Parathyroid adenoma (tissue), 2 donors: Measurements from ENCODE around the gene CATSPER4.

Source experiments
- H2AFZ ChIP-seq: fragments of 300-600 bp; sonication (generic); one replicate; pipeline ENCODE4 v1.7.0; 2017; ENCODE audit warnings: antibody characterized with exemption, mild to moderate bottlenecking
- H3K27ac ChIP-seq: fragments of 300-600 bp; sonication (generic); one replicate; pipeline ENCODE4 v1.7.0; 2017
- H3K27me3 ChIP-seq: fragments of 300-600 bp; sonication (generic); one replicate; pipeline ENCODE4 v1.7.0; 2017; ENCODE audit warnings: low read length; ENCODE audit not compliant: control insufficient read depth, insufficient read depth
- H3K36me3 ChIP-seq: fragments of 300-600 bp; sonication (generic); one replicate; pipeline ENCODE4 v1.7.0; 2017; ENCODE audit warnings: low read length; ENCODE audit not compliant: control insufficient read depth, insufficient read depth
- H3K4me1 ChIP-seq: fragments of 300-600 bp; sonication (generic); one replicate; pipeline ENCODE4 v1.7.0; 2017; ENCODE audit warnings: control low read depth
- H3K4me2 ChIP-seq: fragments of 300-600 bp; sonication (generic); one replicate; pipeline ENCODE4 v1.7.0; 2017; ENCODE audit warnings: low read length
- H3K4me3 ChIP-seq: fragments of 300-600 bp; sonication (generic); one replicate; pipeline ENCODE4 v1.7.0; 2017; ENCODE audit warnings: low read depth, low read length
- H3K79me2 ChIP-seq: fragments of 300-600 bp; sonication (generic); one replicate; pipeline ENCODE4 v1.7.0; 2017; ENCODE audit warnings: control low read depth
- H3K9ac ChIP-seq: fragments of 300-600 bp; sonication (generic); one replicate; pipeline ENCODE4 v1.7.0; 2017; ENCODE audit warnings: mild to moderate bottlenecking
- H3K9me3 ChIP-seq: fragments of 300-600 bp; sonication (generic); one replicate; pipeline ENCODE4 v1.7.0; 2017; ENCODE audit warnings: low read length; ENCODE audit not compliant: control insufficient read depth
- TF ChIP-seq, protein P1 (sequence below): fragments of 300-600 bp; sonication (generic); IDR thresholded peaks from one replicate; pipeline ENCODE4 v1.7.0; 2017; ENCODE audit warnings: antibody characterized with exemption, mild to moderate bottlenecking
- donor health status: primary hyperparathyroidism.

CATSPER4 gene

DNA sequence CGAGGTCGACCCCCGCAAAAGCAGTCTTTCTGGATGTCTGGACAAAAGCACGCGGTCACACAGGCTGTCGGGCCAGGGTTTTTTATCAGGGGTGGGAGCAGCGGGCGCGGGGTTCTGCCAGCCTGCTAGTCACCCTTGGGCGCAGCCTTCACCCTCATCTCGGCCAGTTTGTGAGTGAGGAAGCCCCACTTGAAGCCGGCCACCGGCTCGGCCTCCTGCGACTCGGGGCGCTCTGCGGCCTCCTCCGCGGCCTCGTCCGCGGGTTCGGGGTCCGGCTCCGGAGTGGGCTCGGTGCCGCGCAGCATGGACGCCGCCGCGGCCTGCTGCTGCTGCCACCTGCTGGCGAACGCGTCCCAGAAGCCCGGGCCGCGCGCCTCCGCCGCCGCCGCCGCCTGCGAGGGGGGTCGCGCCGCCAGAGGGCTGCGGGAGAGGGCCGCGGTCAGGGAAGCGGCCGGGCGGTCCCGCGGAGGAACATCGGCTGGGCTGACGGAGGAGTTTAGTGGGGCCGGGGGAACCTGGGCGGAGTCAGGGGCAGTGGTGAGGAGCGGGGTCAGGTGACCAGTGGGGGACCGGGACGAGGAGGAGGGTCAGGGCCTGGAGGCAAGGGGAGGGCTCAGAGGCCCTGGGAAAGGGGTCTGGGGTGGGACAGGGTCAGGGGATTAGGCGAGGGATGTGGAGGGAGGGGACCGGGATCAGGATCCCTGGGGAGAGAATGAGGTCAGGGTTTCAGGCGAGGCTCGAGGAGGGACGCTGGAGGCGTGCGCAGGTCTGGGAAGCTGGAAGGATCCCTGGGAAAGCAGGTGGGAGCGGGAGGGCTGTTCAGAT, 26.2 kb upstream of the CATSPER4 start:
- Histone ChIP-seq H3K4me3 (no peak overlapping the region), H3K4me1 (peaks cover 8% of the 10 kb centered on the region), H3K36me3 (no peaks in the 10 kb centered on the region), H2AFZ (peak overlapping the region; percentile 73), H3K27me3 (no peaks in the 10 kb centered on the region), H3K27ac (peak overlapping the region; percentile 7), H3K9me3 (no peaks in the 10 kb centered on the region), H3K4me2 (peak overlapping the region; percentile 65), H3K9ac (no peak overlapping the region), H3K79me2 (no peaks in the 10 kb centered on the region)
- TF ChIP-seq, protein P1, sequence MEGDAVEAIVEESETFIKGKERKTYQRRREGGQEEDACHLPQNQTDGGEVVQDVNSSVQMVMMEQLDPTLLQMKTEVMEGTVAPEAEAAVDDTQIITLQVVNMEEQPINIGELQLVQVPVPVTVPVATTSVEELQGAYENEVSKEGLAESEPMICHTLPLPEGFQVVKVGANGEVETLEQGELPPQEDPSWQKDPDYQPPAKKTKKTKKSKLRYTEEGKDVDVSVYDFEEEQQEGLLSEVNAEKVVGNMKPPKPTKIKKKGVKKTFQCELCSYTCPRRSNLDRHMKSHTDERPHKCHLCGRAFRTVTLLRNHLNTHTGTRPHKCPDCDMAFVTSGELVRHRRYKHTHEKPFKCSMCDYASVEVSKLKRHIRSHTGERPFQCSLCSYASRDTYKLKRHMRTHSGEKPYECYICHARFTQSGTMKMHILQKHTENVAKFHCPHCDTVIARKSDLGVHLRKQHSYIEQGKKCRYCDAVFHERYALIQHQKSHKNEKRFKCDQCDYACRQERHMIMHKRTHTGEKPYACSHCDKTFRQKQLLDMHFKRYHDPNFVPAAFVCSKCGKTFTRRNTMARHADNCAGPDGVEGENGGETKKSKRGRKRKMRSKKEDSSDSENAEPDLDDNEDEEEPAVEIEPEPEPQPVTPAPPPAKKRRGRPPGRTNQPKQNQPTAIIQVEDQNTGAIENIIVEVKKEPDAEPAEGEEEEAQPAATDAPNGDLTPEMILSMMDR, result no peak

DNA sequence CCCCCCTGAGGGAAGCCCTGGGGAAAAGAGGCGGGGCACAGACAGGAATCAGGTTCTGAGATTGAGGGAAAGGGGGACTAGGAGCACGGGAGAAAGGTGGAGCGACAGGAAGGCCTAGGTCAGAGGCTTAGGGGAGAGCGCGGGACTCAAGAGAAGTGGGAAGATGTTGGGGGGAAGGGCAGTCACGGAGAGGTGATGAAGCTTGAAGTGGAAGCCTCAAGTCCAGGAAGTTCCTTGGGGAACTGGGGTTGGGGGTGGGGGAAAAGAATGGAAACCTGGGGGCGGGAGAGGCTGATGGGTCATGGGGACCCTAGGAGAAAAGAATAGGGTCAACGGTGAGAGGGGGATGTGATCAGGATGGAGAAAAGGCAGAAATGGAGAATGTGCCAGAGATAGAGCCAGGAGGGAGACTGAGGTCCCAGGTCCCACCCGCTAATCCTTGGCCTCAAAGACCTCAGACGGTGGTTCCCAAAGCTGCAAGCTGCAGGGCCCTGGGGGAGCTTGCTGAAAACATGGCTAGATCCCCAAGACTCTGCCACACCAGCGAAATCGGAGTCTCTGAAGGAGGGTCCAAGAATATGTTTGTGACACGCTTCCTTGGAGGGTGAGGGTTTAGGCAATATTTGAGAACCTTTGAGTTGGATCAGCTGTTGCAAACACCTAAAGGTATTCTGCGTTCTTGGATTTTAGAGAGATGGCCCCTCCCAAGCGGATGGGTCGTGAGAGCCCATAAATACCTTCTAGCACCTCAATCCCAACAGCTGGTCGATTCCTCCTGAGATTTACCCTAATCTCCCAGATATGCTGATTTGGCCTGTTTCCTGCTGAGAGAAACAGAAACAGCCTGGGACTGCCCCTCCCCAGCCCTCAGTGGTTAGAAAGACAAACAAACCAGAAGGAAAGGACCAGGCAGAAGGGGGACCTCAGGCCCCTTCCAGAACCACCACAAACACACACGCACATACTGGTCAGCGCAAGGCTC, 25.2 kb upstream of the CATSPER4 start:
- H3K9me3 ChIP-seq, result no peaks in the 10 kb centered on the region
- H3K4me1 ChIP-seq, result peaks cover 8% of the 10 kb centered on the region
- no peaks in the 10 kb centered on the region for H3K79me2 ChIP-seq
- H3K27me3 ChIP-seq, result no peaks in the 10 kb centered on the region
- H3K36me3 ChIP-seq, result no peaks in the 10 kb centered on the region
- H2AFZ ChIP-seq, result peak overlapping the region; percentile 62
- TF ChIP-seq, protein P1, result no peak
- H3K27ac ChIP-seq, result no peak overlapping the region
- no peak overlapping the region for H3K4me3 ChIP-seq
- H3K9ac ChIP-seq, result no peak overlapping the region
- no peak overlapping the region for H3K4me2 ChIP-seq

DNA sequence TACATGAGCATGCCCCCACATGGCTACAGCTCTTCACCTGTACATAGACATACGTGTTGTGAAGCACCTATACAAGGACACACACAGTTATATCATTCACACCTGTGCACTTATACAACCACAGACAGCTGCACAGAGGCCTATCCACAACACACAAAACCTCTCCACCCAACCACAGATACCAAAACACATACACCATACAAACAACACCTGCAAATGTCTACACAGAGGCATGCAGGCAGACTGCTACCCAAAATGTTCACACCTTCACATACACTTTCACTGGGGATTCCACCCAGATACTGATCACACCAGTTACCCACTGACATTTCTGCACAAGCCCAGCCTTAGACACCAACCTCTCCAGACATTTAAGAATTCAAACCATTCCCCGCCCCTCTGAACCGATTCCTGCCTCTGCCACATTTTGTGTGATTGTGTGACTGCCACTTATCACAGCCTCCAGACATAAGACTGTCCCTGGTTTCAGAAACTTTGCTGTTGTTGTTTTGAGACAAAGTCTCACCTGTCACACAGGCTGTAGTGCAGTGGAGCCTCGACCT, 23.6 kb upstream of the CATSPER4 start:
- Histone ChIP-seq H3K9ac (no peak overlapping the region), H2AFZ (no peak overlapping the region), H3K27ac (no peak overlapping the region), H3K79me2 (no peaks in the 10 kb centered on the region), H3K4me2 (no peak overlapping the region), H3K27me3 (no peaks in the 10 kb centered on the region), H3K4me1 (peaks cover 13% of the 10 kb centered on the region), H3K9me3 (no peaks in the 10 kb centered on the region), H3K4me3 (no peak overlapping the region), H3K36me3 (no peaks in the 10 kb centered on the region)
- TF ChIP-seq, protein P1, result no peak

DNA sequence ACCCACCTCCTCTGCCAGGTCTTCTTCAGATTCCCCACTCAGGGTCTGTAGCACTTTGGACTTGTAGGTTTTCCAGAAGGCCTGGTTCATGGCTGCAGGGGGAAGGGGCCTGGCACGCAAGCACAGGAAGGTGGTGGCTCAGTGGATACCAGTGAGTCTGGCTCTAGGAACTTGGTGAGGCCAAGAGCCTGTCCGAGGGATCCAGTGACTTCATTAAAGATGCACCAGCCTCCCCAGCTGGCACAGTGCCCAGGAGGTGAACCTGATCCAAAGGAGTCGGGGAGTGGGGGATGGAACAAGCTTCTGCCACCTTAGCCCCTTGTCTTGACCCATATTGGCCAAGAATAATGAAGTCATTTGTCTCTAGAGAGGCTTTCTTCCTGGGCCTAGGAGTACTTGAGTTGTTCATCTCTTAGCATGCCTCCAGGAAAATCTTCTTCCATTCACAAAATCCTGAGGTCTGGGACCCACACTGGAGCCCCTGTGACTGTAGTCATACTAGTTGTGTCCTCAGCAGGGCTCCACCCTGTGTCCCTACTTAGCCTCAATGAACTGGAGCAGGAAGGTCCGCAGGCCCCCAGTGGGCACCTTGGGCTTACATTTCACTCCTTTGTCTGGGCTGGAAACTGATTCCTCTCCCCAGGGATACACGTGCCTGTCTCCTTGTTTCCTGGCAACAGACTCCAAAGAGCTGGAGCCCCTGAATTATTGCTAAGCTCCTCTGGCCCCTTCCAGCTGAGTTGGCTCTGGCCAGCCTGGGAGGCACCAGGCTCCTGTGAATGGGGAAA, 21.8 kb upstream of the CATSPER4 start, which contains the start of gene C1orf232:
C1orf232 (minus strand) TSS at position 554 of the 788 bp plus-strand sequence; CDS start at position 90, 464 bp downstream.
- Histone ChIP-seq H3K36me3 (no peaks in the 10 kb centered on the region), H3K9me3 (no peaks in the 10 kb centered on the region), H3K27me3 (no peaks in the 10 kb centered on the region), H3K79me2 (no peaks in the 10 kb centered on the region), H3K4me1 (peaks cover 13% of the 10 kb centered on the region), H3K4me3 (peak within 1 kb of the TSS; percentile 93), H3K27ac (peak within 1 kb of the TSS; percentile 78), H3K4me2 (peak within 1 kb of the TSS; percentile 99), H2AFZ (peak within 1 kb of the TSS; percentile 87), H3K9ac (no peak within 1 kb of the TSS)
- TF ChIP-seq, protein P1, result no peak
